ENCODE results near the gene CHD5.
"Not testable (repeated sequence)": the region's sequence is repeated elsewhere in the genome, so short reads cannot be mapped to it uniquely, and the experiment has no call there.

Gene CHD5

DNA sequence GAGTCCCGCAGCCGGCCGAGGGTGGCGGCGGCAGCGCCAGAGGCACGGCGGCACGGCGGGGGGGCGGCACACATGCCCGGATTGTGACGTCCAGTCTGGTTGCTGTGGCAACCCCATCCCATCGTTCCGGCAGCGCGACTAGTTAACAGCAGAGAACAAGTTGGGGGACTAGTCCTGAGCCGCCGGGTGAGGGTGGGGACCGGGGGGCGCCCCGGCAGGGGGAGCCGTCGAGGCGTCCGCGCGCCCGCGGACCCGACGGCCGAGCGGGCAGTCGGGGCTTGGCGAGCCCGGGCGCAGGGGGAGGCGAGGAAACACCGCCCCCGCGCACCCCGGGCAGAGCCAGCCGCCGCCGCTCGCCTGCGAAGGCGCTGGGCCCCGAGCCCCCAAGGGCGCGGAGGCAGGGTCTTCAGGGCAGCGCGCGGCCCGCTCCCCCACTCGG is at the start of gene CHD5:
Gene CHD5 (minus strand): TSS at position 54 of the 439 bp plus-strand sequence. CDS start 298 bp downstream, outside the sequence.
- no peak for DNase-seq

DNA sequence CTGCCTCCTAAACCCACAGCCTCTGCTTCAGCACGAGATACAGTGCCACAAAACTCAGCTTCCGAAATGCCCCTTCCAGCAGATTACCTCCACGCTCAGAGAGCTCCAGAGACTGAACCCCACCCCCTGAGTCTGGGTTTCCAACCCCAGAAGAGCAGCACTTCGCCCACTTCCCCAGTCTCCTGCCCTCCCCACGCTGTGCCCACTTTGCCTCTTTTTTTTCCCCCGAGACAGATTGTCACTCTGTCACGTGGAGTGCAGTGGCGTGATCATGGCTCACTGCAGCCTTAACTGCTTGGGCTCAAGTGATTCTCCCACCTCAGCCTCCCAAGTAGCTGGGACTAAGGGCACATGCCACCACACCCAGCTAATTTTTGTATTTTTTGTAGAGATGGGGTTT is 45.5 kb upstream of the CHD5 start:
- DNase-seq, result no peak

DNA sequence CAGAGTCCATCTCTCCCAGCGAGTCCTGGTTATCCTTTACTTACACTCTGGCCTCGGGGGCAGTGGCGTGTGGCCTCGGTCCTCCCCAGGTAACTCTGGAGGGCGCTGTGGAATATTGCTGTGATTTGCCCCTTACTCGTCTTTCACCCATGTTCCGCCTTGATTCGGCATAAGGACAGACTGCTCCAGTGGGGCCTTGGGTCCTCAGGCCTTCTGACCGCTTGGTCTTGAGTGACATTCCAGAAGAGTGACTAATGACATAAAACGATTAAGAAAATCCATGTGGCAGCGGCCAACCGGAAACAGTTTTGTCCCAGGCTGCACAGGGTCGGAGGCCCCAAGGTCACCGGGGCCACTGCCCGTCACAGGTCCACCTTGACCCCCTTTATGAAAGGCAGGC is 44.6 kb upstream of the CHD5 start:
- no peak for DNase-seq

DNA sequence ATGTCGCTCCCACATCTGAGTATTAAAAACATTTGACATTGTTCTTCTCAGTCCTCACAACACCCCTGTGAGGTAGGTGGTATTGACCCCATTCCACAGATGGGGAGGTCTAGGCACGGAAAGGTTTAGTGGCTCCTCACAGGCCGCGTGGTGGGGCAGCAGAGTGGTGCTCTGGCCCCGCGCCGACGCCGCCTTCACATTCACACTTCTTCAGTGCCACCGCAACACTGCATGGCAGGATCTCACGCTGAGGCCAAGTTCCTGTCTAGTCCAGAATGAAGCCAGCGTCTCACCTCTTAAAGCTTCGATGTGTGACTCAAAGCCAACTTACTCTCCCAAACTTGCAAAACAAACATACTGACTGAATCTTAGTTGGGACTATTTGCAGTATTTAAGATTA is 43.5 kb upstream of the CHD5 start:
- no peak for DNase-seq

DNA sequence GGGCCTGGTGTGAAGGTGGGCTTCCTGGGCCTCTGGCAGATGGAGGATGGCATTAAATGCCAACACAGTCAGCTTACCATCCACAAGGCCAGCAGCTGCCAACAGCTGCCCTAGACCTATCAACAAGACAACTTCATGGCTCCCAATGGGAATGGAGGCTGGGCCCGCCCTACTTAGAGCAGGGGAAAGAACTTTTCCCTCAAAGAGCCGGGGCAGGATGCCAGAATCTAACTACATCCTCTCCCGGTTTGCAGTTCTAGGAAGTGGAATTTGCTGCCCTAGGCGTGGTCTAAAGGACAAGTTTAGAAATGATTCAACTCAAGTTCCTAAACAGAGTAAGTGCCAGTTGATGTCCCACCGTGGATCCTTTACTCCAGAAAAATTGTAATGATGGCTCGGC is 42.5 kb upstream of the CHD5 start:
- DNase-seq, result no peak

DNA sequence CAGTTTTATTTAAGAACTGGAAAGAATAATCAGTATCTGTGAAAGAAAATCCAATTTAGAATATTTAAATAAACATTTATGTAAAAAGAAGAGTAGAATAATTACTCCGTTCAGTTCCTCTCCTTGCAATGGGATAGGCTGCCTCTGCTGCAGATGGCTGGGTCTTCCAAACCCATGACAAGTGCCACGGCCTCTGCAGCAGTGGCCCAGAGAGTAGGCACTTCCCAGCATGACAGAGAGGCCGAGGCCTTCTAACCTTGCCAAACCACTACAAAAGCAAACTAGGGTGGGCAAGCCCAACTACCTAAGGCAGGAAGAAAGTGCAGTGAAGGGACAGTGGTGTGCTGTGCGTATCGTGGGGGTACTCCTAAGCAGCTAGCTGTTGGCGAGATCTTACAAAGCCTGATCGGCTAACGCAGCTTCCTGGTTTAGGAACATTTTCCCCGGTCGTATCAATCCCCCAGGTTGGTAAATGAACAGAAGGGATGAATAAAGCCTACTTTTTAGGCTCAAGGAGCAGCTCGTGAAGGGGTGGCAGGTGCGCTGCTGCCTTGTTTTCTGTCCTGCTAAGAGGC is 41.2 kb upstream of the CHD5 start:
- no peak for DNase-seq

DNA sequence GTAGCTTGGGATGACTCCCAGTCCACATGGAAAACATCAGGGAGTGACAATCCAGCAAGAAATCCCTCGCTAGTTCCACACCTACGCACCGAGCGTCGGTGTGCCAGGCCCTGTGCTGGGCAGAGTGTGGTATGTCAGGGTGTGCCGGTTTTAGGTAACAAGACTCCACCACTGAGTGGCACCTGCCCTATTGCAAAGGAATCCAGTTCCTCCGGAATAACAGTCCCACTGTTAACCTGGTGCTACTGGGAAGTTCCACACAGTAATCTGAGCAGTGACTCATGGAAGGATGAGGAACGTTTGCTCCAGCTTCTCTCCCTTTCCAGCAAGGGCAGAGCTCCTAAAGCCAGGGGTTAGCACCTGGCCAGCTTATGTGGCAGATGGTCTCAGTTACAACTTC is 40.1 kb upstream of the CHD5 start:
- DNase-seq, result no peak

DNA sequence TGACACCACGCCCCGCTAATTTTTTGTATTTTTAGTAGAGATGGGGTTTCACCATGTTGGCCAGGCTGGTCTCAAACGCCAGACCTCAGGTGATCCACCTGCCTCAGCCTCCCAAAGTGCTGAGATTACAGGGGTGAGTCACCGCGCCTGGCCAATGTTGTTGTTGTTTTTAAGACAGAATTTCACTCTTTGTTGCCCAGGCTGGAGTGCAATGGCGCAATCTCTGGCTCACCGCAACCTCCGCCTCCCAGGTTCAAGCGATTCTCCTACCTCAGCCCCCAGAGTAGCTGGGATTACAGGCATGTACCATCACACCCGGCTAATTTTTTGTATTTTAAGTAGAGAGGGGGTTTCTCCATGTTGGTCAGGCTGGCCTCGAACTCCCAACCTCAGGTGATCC is 39.5 kb upstream of the CHD5 start:
- DNase-seq, result not testable (repeated sequence)

DNA sequence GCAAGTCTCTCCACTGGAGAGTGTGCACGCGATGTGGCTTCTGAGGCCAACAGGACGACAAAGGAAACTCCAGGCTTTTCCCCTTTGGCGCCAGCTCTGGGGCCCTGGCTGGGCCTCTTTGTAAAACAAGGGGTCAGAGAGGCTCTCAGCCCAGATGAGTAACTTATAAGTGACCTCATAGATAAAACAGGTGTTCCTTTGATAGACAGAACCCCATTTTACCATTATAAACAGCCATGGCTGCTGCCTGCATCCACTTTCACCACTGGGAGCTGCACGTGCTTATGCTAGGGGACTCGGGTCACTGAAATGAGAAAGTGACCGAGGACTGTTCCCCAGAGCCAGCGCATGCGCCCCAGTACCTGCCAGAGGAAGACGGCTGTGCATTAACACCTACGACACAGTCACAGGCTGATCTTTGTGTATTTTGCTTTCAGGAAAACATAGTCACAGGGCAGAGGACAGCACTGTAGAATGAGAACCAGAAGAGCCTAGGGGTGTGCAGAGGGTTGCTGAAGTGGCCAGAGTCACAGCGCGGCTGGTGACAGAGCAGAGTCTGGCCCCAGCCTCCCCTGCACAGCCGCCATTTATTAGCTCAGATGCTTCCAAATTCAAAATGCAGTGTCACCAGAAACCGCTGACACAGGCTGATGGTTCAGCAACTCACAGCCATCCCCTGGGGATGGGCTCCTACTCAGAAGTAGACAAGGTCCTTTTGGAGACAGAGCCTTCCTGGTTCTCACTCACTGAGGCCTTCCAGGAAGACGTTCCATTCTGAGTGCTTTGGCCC is 38.4 kb upstream of the CHD5 start:
- DNase-seq, result no peak

DNA sequence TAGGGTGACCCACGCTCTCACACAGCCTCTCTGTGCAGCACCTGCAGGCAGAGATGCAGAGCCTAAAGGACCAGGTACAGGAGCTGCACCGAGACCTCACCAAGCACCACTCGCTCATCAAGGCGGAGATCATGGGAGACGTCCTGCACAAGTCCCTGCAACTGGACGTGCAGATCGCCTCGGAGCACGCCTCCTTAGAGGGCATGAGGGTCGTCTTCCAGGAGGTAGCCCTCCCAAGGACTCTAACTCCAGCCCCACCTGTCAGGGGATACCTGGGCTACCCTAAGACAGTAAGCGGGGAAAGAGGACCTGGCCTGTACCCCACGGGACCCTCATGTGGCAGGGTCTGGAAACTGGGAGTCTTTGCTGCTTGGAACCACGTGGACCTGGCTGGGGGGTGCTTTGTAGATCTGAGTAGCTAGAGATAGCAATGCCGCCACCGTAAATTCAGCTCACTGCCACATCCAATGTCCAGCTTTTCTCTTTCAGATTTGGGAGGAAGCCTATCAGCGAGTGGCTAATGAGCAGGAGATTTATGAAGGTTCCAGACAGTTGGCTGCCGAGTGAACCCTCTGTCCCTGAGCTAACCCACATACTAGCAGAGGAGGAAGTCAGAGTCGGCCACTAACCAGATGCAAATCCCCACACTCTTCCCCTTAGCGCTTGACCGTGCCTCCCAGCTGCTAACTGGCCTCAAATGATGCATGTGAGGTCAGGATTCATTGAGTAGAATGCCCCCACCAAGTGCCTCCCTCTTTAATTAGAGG is 32.3 kb upstream of the CHD5 start:
- peak; percentile 20 to 26 for DNase-seq

DNA sequence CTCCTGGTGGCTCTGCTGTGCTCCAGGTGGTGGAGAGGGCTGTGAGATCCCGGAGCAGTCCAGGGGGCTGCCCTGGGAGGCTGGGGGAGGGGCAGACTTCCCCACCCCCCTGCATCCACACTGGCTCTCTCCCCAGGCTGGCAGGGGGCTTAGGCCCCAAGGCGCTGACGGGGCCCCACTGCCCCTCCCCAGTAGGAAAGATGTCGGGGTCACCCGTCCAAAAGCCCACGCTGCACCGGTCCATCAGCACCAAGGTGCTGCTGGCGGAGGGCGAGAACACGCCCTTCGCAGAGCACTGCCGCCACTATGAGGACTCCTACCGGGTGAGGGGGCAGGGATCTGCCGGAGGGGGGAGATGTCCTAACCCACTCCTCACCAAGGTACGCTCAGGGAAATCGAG is 31.6 kb upstream of the CHD5 start:
- no peak for DNase-seq

DNA sequence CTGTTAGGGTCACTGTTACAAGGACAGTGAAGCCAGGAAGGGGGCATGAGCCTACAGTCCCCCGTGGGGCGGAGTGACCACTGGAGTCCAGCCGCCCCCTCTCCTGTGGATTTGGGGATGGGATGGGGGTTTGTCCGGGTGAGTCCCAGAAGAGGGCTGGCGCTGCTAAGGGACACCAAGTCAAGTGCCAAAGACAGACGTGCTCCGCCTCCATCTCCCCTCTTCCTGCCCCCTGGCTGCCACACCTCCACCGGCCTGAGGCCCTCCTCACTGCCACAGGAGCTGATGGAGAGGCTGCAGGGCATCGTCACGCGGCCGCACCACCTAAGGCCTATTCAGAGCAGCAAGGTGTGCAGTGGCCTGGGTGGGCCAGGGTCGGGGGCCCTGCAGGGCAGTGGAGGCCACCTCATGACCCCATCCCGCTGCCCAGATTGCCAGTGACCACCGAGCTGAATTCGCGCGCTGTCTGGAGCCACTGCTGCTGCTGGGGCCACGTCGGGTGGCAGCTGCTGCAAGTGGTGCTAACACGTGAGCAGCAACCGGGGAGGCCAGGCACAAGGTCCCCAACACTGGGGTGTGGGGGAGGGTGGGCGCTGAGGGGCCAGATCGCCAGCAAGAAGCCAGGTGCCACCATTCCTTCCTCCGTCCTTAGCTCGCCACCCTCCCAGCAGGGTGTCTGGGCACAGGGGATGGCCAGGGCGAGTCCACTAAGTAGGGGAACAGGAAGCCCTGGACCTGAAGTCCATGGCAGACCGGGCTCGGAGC is 30.7 kb upstream of the CHD5 start:
- DNase-seq, result no peak

DNA sequence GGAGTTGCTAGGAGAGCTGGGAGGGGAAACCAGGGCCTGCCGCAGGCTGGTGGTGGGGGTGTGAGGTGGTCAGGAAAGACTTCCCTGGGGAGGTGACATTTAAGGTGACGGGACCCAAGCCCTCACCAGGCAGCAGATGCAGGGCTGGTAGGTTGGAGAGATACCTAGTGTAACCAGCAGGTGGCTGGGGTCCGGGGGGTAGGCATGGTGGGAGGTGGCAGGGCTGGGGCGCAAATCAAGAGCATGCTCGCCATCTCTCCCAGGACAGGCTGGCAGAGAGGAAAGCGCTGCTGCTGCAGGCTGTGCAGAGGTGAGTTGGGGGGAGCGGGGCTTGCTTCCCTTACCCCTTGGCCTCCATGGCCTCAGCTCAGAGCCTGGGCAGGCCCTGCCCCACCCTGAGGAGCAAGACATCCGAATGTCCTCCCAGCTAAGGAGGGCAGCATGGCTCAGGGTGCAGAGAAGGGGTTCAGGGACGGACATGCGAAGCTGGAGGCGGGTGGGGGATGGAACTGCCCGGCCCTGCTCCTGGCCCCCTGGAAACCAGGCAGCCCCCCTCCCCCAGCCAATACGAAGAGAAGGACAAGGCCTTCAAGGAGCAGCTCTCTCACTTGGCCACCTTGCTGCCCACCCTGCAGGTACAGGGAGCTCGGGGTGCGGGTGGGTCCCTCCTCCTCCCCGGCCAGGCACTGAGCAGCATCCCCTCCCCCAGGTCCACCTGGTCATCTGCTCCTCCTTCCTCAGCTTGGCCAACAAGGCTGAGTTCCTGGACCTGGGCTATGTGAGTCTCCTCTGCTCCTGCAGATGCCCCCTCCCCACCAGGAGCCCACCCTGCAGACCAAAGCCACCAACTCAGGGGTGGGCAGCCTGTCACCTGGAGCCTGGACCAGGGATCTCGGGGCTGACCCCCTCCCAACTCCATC is 29.8 kb upstream of the CHD5 start:
- DNase-seq, result no peak

DNA sequence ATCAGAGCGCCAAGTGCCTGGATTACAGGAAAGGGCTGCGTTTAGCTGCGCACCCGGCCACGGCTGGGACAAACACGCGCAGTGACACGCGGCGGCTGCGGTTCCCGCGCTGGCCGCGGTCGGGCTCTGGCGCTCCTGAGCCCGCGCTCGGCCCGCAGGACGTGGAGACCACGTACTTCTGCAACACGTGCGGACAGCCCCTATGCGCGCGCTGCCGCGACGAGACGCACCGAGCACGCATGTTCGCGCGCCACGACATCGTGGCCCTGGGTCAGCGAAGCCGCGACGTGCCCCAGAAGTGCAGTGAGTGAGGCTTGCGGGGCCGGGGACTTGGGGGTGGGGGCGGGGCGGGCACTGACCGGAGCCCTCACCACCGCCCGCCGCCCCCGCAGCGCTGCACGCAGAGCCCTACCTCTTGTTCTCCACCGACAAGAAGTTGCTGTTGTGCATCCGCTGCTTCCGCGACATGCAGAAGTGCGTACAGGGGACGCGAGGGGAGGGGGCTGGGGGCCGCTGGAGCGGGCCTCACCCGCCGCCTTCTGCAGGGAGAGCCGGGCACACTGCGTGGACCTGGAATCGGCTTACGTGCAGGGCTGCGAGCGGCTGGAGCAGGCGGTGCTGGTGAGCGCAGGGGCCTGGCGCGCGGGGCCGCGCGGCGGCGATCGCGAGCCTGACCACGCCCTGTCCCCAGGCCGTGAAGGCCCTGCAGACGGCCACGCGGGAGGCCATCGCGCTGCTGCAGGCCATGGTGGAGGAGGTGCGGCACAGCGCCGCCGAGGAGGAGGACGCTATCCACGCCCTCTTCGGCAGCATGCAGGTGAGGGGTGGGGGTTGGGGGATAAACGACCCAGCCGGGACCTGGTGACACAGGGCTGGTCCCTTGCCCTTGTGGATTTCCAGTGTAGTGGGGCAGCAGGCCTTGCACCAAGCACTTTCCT is 28.9 kb upstream of the CHD5 start:
- no peak for DNase-seq

DNA sequence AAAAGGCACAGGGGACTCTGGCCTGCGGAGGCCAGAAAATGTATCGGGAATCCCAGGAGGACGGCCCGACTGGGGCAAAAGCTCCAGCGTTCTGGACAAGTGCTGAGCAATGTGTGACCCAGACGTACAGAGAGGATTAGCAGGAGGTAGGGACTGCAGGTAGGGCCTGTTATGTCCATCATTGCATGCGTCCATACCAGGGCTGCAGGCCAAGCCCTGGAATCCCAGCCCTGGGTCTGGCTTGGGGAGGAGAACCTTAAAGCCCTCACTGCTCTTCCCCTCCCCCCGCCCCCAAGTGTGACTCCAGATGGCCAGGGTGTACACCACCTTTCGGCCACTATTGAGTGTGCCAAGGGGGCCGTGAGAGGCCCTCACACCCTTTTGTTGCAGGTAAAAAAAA is 27.8 kb upstream of the CHD5 start:
- DNase-seq, result no peak

DNA sequence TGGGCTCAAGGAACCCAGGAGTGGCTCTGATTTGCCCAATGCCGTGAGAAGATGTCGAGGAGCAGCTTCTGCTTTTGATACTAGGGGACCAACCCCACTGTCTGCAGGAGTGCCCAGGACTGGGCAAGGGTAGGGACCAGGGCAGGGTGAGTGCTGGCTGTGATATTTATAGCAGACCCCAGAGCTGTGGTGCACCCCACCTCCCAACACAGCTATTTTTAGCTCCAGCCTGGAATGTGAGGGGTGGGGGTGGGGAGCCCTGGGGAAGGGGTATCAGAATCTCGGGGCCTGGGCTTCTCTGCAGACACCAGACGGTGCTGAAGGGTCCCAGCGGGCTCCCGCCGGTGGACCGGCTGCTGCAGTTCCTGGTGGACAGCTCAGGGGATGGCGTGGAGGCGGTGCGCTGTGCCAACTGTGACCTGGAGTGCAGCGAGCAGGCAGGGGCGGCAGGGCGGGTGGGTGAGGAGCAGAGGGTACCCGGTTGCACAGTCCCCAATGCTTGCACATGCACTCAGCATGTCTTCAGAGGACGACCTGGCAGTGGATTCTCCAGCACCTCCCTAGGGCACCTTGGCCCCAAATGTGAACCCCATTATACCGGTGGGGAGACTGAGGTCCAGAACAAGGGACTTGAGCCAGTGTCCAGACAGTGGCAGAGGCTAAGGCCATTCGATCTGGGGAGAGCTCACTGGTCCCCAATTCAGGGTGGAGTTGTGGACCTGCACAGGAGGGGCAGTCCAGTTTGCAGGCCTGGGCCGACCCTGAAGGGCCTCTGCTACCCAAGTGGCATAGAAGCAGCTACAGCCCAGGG is 27.2 kb upstream of the CHD5 start:
- DNase-seq, result no peak

DNA sequence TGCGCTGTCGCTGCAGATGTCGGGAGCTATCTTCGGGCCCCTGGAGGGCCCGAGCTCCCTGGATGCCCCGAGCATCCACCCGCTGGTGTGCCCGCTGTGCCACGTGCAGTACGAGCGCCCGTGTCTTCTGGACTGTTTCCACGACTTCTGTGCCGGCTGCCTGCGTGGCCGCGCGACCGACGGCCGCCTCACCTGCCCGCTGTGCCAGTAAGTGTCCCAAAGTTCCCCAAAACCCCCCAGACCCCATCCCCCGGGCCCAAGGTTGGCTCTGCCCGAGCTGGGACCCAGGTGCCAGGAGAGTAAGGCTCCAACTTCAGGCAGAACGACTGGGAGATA is 26.4 kb upstream of the CHD5 start:
- DNase-seq, result no peak

DNA sequence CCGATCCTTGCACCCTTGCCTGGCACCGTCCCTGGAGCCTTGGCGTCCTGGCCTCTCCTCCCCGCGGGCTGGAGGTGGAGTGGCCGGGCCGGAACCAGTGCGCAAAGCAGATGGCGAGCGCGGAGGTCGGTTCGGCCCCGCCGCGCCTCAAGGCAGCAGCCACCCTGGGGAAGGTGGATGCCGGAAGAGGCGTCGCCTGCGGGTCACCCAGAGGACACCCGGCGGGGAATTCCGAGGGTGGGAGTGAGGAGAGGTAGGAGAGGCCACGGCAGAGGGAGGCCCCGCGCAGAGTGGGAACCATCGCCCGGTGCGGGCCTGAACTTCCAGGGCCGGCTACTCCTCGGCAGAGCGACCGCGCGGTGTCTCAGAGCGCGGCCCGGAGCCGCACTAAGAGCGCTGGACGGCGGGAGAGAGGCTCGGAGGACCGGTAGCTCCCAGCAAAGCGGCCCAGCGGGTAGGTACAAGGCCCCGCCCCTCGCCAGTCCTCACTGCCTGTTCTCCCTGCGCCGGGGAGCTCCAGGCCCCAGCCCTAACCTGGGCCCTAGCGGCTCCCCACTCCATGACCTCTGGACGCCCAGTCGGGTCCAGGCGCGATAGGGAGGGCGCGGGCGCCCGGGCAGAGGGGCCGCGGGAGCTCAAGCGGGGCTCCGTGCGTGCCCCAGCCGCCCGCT is 25.9 kb upstream of the CHD5 start, which contains the start of gene RNF207:
Gene RNF207 (plus strand): TSS at position 271 of the 671 bp plus-strand sequence. CDS start 417 bp downstream, outside the sequence.
- no peak for DNase-seq

DNA sequence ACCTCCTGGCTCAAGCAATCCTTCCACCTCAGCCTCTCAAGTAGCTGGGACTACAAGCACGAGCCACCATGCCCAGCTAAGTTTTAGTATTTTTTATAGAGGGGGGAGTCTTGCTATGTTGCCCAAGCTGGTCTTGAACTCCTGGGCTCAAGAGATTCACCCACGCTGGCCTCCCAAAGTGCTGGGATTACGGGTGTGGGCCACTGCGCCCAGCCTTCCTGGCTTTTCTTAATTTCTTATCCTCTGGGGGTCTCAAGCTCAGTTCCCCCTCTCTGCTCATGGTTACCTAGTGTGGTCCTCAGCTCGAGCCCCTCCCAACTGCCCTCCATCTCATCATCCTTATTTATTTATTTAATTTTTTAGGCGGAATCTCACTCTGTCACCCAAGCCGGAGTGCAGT is 22.1 kb upstream of the CHD5 start:
- DNase-seq, result no peak

Measured in AML-193 (cell line).